HL-60 (cell line): ENCODE data around the gene AKAP8L.
"Not testable (repeated sequence)": the region's sequence is repeated elsewhere in the genome, so short reads cannot be mapped to it uniquely, and the experiment has no call there.

Experiments used
- CTCF ChIP-seq: IDR thresholded peaks from one replicate; pipeline ENCODE4 v1.5.1; 2011; ENCODE audit warnings: low read length, control low read depth, inconsistent platforms; ENCODE audit not compliant: insufficient read depth
- POLR2AphosphoS5 ChIP-seq: IDR thresholded peaks from 2 replicates; pipeline ENCODE4 v1.6.1; 2012; ENCODE audit warnings: low read depth

DNA sequence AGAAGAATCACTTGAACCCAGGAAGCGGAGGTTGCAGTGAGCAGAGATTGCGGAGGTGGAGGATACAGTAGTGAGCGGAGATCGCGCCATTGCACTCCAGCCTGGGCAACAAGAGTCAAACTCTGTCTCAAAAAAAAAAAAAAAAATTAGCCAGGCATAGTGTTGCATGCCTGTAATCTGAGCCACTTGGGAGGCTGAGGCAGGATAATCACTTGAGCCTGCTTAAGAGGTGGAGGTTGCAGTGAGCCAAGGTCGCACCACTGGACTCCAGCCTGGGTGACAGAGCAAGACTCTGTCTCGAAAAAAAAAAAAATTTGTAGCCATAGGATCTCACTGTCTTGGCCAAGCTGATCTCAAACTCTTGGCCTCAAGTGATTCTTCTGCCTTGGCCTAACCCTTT lies 82.8 kb downstream of the AKAP8L start:
- not testable (repeated sequence) for TF ChIP-seq CTCF, POLR2AphosphoS5
